HG02623 (cell line): ENCODE data around the gene DENND1A.

Experiments used
- ATAC-seq: cut with Tn5 transposase; IDR thresholded peaks from one replicate; pipeline ENCODE4 v1.9.1; 2021; ENCODE audit warnings: moderate library complexity; ENCODE audit not compliant: unreplicated experiment

Gene DENND1A

GRCh38 chr9:123478967-123479602, 450.8 kb downstream of the DENND1A start:
- no peak for ATAC-seq

GRCh38 chr9:123478160-123478559, 451.8 kb downstream of the DENND1A start:
- ATAC-seq = no peak

DNA sequence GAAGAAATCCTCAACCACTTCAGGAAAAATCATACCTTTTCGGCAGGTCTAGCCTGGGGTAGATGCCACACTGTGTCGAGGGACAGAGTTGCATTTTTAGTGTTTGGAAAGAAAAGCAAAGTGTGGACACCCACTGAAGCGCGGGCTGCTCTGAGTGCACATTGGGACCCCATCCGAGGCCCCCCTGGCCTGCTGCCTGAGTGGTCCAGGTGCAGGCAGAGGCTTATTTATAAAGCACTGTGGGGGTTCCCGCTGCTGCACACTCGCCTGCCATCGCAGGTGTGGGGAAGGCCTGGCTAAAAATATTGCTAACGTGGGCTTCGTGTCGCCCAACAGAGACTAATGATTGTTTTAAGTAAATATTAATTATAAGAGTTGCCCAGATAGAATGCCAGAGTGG, 454.5 kb downstream of the DENND1A start:
- ATAC-seq = no peak

DNA sequence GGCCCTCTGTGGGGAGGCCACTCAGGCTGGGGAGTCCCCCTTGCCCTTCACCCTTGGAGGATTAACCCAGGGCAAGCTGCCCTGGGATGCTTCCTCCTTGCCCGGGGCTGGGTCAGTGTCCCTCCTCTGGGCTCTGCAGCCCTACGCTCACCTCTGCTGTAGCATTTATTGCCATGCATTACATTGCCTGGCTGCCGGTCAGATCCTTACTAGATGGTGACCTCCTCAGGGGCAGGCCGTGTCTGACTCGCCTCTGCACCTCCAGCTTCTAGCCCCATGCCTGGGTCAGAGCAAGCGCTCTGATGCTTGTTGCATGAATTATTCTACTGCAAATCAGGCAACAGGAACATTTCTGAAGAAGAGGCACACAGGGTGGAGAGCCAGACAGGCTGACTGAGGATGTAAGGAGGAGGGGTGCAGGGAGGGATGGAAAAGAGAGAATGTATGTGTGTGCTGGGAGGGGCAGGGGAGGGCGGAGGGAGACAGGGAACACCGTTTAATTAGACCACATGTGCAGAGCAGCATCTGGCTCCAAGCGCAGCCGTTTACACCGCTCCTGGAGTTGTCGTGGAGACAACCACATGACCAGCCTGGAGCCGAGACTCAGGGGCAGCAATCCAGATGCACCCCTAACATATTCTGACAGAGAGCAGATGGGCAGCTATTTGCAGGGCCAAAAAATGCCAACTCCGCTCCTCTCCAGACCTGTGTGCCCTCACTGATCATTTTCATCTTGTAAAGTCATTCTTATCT, 456.9 kb downstream of the DENND1A start:
- ATAC-seq = no peak

GRCh38 chr9:123471843-123472570, 457.9 kb downstream of the DENND1A start:
- no peak for ATAC-seq

- no peak for ATAC-seq
Measured at GRCh38 chr9:123470991-123471770, 458.7 kb downstream of the DENND1A start.

- ATAC-seq = no peak
Measured at GRCh38 chr9:123470121-123470782, 459.7 kb downstream of the DENND1A start.

DNA sequence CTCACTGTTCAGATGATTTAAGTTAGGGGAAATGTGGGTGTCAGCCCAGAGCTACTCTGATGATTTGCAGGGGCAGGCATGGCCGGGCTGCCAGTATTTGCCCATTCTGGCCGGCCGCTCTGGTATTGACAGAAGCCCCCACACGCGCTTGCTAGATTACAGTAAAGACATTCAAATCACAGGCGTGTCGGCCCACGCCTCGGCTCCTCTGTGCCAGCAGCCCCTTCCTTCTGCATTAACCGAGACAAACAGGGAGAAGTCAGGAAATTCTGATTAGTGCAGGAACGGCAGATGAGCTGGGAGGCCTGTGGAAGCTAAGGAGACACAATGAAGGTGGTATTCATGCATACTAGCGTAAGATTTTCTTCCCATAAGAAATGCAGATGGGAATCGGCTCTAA, 460.6 kb downstream of the DENND1A start:
- ATAC-seq = no peak

DNA sequence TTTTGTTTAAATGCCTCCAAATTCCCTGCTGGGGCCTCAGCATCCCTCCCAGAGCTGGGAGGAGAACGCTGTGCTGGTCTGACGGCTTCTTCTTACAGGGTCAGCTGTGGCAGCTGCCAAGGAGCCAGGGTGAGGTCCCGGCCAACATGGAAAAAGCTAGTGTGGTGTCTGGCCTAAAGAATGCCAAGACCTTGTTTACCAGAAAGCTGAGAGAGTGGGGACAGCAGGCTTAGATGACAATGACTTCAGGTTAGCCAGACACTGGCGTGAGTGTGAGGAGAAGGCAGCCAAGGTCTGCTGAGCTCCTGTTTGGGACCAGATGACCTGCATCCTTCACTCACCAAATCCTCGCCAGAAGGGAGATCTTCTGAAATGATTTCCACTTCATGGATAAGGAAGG, 461.4 kb downstream of the DENND1A start:
- no peak for ATAC-seq

GRCh38 chr9:123465304-123465703, 464.6 kb downstream of the DENND1A start:
- ATAC-seq = no peak

GRCh38 chr9:123460091-123460490, 469.8 kb downstream of the DENND1A start:
- ATAC-seq = no peak

- no peak for ATAC-seq
Measured at GRCh38 chr9:123457583-123457982, 472.3 kb downstream of the DENND1A start.

DNA sequence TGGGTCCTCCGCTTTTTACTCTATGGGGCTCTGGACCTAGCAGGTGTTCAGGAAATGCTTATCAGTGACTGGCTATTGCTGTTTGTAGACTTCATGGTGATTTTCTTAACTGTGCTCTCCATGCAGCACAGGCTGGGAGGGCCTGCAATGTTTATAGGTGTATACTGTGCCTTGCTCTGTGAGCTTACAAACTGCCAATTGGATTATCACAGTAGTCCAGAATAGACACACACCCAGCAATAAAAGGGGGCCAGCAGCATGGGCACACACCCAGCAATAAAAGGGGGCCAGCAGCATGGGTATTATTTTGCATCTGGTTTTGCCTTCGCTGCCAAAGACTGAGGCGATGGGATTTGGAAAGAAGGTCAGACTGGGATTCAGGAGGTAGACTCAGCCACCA, 473.9 kb downstream of the DENND1A start:
- no peak for ATAC-seq

DNA sequence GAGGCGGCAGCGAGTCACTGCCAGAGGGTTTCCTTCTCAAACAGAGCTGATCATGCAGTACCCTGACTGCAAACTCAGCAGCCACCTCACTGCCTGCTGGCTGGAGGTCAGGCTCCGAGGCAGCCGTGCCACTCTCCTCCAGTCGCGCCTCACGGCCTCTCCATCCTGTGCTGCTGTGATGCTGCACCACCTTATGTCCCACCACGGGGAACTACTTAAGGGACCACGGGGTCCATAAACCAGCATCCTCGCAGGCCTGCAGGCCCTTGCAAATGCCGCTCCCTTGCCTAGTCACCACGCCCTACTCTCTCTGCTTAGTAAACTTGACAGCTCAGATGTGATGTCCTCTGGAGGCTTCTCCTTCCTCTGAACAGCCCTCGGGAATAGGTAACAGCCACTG, 474.7 kb downstream of the DENND1A start:
- no peak for ATAC-seq

- ATAC-seq = no peak
Measured at GRCh38 chr9:123454361-123454760, 475.6 kb downstream of the DENND1A start.

DNA sequence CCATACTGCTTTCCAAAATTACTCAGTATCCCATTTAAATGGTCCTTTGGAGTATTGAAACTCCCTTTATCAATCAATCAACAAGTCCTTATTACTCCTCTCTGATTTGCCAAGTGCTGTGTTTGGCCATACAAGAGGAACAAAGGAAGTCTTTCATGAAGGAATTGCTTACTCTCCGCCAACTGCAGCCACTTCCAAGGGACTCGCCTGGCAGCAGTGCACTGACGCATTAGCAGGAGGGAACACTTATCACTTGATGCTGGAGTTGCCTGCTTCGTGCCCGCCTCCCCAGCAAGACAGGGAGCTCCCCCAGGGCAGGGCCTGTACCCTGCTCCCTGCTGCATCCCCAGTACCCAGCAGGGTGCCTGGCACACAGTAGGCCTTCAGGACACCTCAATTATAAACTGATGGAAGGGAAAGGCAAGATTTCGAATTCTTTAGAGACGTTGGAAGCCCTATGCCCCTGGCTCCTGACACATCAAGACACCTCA, 476.1 kb downstream of the DENND1A start:
- ATAC-seq = no peak

DNA sequence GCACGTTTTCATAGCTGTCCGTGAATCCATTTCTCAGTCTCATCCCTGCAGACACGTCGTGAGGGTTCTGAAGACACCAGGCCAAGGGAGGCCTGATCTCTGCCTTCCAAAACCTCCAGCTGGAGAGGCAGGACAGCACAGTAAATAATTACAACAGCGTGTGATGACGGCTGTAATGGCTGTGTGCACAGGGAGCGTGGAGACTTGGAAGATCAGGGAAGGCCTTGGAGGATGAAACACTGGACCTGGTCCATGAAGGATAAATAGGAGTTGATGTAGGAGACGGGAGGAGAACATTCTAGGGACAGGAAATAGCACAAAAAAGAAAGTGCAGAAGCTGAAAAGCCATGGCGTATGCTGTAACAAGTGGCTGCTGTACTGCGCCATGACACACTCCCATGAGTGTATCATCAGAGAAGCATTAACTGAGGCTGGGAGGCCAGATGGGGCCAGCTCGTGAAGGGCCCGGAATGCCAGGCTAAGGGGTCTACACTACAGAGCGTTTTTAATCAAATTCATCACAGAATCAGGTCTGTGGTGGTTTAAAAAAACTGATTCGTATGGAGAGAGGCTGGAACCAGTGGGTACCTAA, 476.8 kb downstream of the DENND1A start:
- no peak for ATAC-seq

DNA sequence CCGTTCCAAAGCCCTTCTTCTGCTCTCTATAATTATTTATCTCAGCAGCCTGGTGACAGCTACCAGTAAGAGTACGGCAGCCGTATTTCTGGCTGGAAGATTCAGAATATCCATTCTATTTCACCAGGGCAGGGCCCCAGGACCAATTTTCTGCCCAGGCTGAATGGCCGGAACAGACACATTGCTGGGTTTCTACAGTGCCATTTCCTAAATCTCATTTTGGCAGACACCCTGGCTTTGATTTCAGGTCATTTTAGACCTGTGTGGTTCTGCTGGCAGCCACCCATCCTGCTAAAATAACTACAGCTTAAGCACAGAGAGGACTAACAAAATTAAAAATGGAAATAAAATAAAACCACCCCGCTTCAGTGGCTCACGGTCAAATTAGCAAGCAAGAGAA, 478.9 kb downstream of the DENND1A start:
- no peak for ATAC-seq

GRCh38 chr9:123450098-123450770, 479.7 kb downstream of the DENND1A start:
- ATAC-seq = no peak
